Spleen (tissue), 7 donors: ENCODE results near the gene TMBIM4.

Source experiments
- CTCF ChIP-seq, 11 experiments: fragments of 200-600 bp in 7 of 11; fragments of 450-650 bp in 4 of 11; sonication (generic) in 4 of 11; IDR thresholded peaks in 8 of 11; conservative IDR thresholded peaks in 3 of 11; 1 replicate in 7 of 11; 2 replicates in 4 of 11; pipeline versions ENCODE4 v1.4.0 to v1.8.0; 2016 to 2021; ENCODE audit warnings: antibody characterized with exemption in 11 of 11, inconsistent platforms in 4 of 11, mild to moderate bottlenecking in 1 of 11
- POLR2A ChIP-seq, 3 donors: fragments of 450-650 bp; IDR thresholded peaks; one replicate each; pipeline ENCODE4 v1.5.1; 2017; ENCODE audit warnings: antibody characterized with exemption in 3 of 3, mild to moderate bottlenecking in 1 of 3
- POLR2AphosphoS5 ChIP-seq, 3 donors: sonication (generic); formaldehyde crosslinking; IDR thresholded peaks; one replicate each; pipeline ENCODE4 v1.5.1; 2017; ENCODE audit warnings: antibody characterized with exemption in 3 of 3
- donor health status: DM: no; HTN: no; CAD: no; lungs with moderate emphysema.
- donor health status: DM: no; HTN: no; CAD: no.
- donor health status: DM: no; HTN: no; CAD: no.

- TF ChIP-seq CTCF (IDR thresholded peaks at IDR 0.05 in 8 of 11, conservative IDR thresholded peaks at IDR 0.05 in 3 of 11) (no peak), POLR2AphosphoS5 (IDR thresholded peaks at IDR 0.05) (no peak), POLR2A (IDR thresholded peaks at IDR 0.05) (no peak)
These were observed 30.5 kb downstream of the TMBIM4 start for GRCh38 chr12:66139328-66139727.
